ENCODE data around the gene FCGR1A. TPM values are rescaled to one million over a fixed set of nuclear protein-coding genes. Genes with fewer than 3 reads are reported as not detected.
A peak's percentile ranks its signal among the peaks of the same experiment; 100 is the strongest.
"Not testable (repeated sequence)": the region's sequence is repeated elsewhere in the genome, so short reads cannot be mapped to it uniquely, and the experiment has no call there.

The FCGR1A gene
- total and polyA plus RNA-seq, 5 donors from 2014 or later = not detected

GRCh38 chr1:149831764-149832315, 49.3 kb downstream of the FCGR1A start:
- not testable (repeated sequence) for H3K4me1 Mint-ChIP-seq; H3K4me3 Mint-ChIP-seq; H3K9me3 ChIP-seq (ENCODE audit: control insufficient read depth in 2 of 2, low read length in 2 of 2); H3K9me3 Mint-ChIP-seq; H3K27ac ChIP-seq (ENCODE audit: insufficient read depth, low read length, poor library complexity, severe bottlenecking); H3K27ac Mint-ChIP-seq; H3K4me1 ChIP-seq (ENCODE audit: control insufficient read depth, insufficient read depth, low read length, poor library complexity, severe bottlenecking); H3K36me3 Mint-ChIP-seq; DNase-seq; H3K27me3 ChIP-seq (ENCODE audit: control insufficient read depth, insufficient read depth, low read length); H3K27me3 Mint-ChIP-seq; H3K36me3 ChIP-seq (ENCODE audit: control insufficient read depth, insufficient read depth, low read length); H3K4me3 ChIP-seq (ENCODE audit: low read depth, low read length)
- ATAC-seq (ENCODE audit: low read depth in 2 of 2) = peak in 1 of 2 donors; percentile 16

DNA sequence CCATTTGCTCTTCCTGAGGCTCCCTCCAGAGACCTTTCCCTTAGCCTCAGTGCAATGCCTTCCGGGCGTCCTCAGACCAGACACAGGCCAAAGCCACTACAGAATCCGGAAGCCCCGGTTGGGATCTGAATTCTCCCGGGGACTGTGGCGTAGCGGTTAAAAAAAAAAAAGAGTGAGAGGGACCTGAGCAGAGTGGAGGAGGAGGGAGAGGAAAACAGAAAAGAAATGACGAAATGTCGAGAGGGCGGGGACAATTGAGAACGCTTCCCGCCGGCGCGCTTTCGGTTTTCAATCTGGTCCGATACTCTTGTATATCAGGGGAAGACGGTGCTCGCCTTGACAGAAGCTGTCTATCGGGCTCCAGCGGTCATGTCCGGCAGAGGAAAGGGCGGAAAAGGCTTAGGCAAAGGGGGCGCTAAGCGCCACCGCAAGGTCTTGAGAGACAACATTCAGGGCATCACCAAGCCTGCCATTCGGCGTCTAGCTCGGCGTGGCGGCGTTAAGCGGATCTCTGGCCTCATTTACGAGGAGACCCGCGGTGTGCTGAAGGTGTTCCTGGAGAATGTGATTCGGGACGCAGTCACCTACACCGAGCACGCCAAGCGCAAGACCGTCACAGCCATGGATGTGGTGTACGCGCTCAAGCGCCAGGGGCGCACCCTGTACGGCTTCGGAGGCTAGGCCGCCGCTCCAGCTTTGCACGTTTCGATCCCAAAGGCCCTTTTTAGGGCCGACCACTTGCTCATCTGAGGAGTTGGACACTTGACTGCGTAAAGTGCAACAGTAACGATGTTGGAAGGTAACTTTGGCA, 50.0 kb downstream of the FCGR1A start:
- not testable (repeated sequence) for H3K27ac Mint-ChIP-seq; H3K36me3 Mint-ChIP-seq; H3K27ac ChIP-seq (ENCODE audit: insufficient read depth, low read length, poor library complexity, severe bottlenecking); H3K4me1 ChIP-seq (ENCODE audit: control insufficient read depth, insufficient read depth, low read length, poor library complexity, severe bottlenecking); H3K27me3 Mint-ChIP-seq; H3K4me1 Mint-ChIP-seq; H3K9me3 Mint-ChIP-seq; H3K4me3 Mint-ChIP-seq; H3K9me3 ChIP-seq (ENCODE audit: control insufficient read depth in 2 of 2, low read length in 2 of 2); DNase-seq; H3K36me3 ChIP-seq (ENCODE audit: control insufficient read depth, insufficient read depth, low read length); H3K27me3 ChIP-seq (ENCODE audit: control insufficient read depth, insufficient read depth, low read length); H3K4me3 ChIP-seq (ENCODE audit: low read depth, low read length)
- peak; percentile 84 to 86 for ATAC-seq (ENCODE audit: low read depth in 2 of 2)

- not testable (repeated sequence) for H3K36me3 ChIP-seq (ENCODE audit: control insufficient read depth, insufficient read depth, low read length); H3K9me3 Mint-ChIP-seq; H3K9me3 ChIP-seq (ENCODE audit: control insufficient read depth in 2 of 2, low read length in 2 of 2); H3K4me3 Mint-ChIP-seq; H3K27ac Mint-ChIP-seq; H3K27ac ChIP-seq (ENCODE audit: insufficient read depth, low read length, poor library complexity, severe bottlenecking); H3K4me3 ChIP-seq (ENCODE audit: low read depth, low read length); DNase-seq; H3K36me3 Mint-ChIP-seq; H3K4me1 Mint-ChIP-seq; H3K27me3 ChIP-seq (ENCODE audit: control insufficient read depth, insufficient read depth, low read length); H3K4me1 ChIP-seq (ENCODE audit: control insufficient read depth, insufficient read depth, low read length, poor library complexity, severe bottlenecking); H3K27me3 Mint-ChIP-seq
- peak; percentile 37 to 39 for ATAC-seq (ENCODE audit: low read depth in 2 of 2)
These were observed 50.6 kb downstream of the FCGR1A start for GRCh38 chr1:149833144-149833543.

DNA sequence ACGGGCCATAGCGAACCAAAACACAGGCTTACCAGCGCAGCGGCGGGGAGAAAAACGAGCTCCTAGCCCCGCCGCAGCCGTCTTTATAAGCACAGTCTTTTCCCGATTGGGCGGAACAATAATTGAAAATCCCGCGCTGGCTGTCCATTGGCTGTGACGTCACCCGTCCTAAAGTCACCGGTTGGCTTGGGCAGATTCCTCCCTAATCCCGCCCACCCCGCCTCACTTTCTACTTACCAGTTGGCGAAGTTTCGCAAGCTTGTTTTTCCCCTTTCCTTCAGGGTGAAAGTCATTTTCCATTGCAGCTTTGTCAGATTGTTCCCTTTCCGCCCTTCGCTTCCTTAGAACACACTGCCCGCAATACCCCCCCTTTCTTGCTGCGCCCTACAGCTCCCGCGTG, 58.7 kb downstream of the FCGR1A start:
- H3K36me3 Mint-ChIP-seq; H3K27me3 Mint-ChIP-seq; H3K4me3 Mint-ChIP-seq; H3K9me3 ChIP-seq (ENCODE audit: control insufficient read depth in 2 of 2, low read length in 2 of 2); DNase-seq; H3K27ac ChIP-seq (ENCODE audit: insufficient read depth, low read length, poor library complexity, severe bottlenecking); H3K36me3 ChIP-seq (ENCODE audit: control insufficient read depth, insufficient read depth, low read length); H3K4me3 ChIP-seq (ENCODE audit: low read depth, low read length); H3K27ac Mint-ChIP-seq; H3K27me3 ChIP-seq (ENCODE audit: control insufficient read depth, insufficient read depth, low read length); H3K9me3 Mint-ChIP-seq: not testable (repeated sequence)
- peaks cover 27% of the 10 kb centered on the region for H3K4me1 ChIP-seq (ENCODE audit: control insufficient read depth, insufficient read depth, low read length, poor library complexity, severe bottlenecking)
- peaks cover 18 to 21% (median 20%) of the 10 kb centered on the region in 4 donors for H3K4me1 Mint-ChIP-seq
- ATAC-seq (ENCODE audit: low read depth in 2 of 2) = peak; percentile 22 to 36

Other genes starting within 250 kb of the FCGR1A start
- gene PPIAL4C, start 198.8 kb upstream of the FCGR1A start, total RNA-seq = not detected
- gene PPIAL4C, start 198.8 kb upstream of the FCGR1A start, polyA plus RNA-seq = under 1 TPM in 1 of 4 donors, not detected in 3; 0.40 TPM
- gene BOLA1, start 116.9 kb downstream of the FCGR1A start, total RNA-seq = 6.2 TPM
- gene BOLA1, start 116.9 kb downstream of the FCGR1A start, polyA plus RNA-seq = 10 to 100 TPM; 37.9 to 47.8 (median 39.5) TPM
- 3.3 TPM for gene SV2A, start 135.2 kb downstream of the FCGR1A start, total RNA-seq
- gene SV2A, start 135.2 kb downstream of the FCGR1A start, polyA plus RNA-seq = 1 to 10 TPM in 3 of 4 donors, under 1 TPM in 1; 0.91 to 2.7 (median 1.4) TPM
- 56.0 TPM for gene SF3B4, start 145.1 kb downstream of the FCGR1A start, total RNA-seq
- gene SF3B4, start 145.1 kb downstream of the FCGR1A start, polyA plus RNA-seq = 100 to 1,000 TPM in 1 of 4 donors, 10 to 100 TPM in 3; 81.8 to 103 (median 87.4) TPM
- 0.47 TPM for gene MTMR11, start 154.2 kb downstream of the FCGR1A start, total RNA-seq
- gene MTMR11, start 154.2 kb downstream of the FCGR1A start, polyA plus RNA-seq = under 1 TPM; 0.13 to 0.98 (median 0.48) TPM
- 6.7 TPM for gene OTUD7B, start 228.0 kb downstream of the FCGR1A start, total RNA-seq
- 1 to 10 TPM in 2 of 4 donors, under 1 TPM in 2; 0.57 to 1.3 (median 1.1) TPM for gene OTUD7B, start 228.0 kb downstream of the FCGR1A start, polyA plus RNA-seq

All from CD4-positive, CD25-positive, alpha-beta regulatory T cell (primary cell).